ENCODE data around the gene ENO1.
"Not testable (repeated sequence)": the region's sequence is repeated elsewhere in the genome, so short reads cannot be mapped to it uniquely, and the experiment has no call there.

Gene ENO1

DNA sequence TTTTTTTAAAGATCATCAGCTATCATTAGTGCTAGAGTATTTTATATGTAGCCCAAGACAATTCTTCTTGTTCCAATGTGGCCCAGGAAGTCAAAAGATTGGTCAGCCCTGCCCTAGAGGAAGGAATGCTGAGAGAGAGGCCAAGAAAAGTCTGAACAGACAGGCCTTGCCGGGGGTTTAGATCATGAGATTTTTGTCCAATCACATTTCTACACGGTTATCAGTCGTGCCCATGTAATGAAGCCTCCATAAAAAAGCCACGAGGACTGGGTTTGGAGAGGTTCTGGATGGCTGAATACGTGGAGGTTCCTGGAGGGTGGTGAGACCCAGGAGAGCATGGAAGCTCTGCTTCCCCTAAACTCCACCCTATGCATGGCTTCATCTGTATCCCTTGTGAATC, 24.3 kb upstream of the ENO1 start:
- Histone ChIP-seq H3K27ac (replicated peaks; ENCODE audit: low read length) (no peak overlapping the region), H2AFZ (ENCODE audit: low read length) (no peak overlapping the region), H2BK5ac (ENCODE audit: low read length) (no peak overlapping the region), H3K27me3 (ENCODE audit: control insufficient read depth in 3 of 3, insufficient read depth in 3 of 3, low read depth in 1 of 3, low read length in 3 of 3) (no peaks in the 10 kb centered on the region), H2AK5ac (ENCODE audit: low read depth, low read length) (no peak overlapping the region), H3K4me3 (ENCODE audit: low read length in 2 of 2) (no peak overlapping the region), H4K8ac (ENCODE audit: low read depth, low read length) (no peak overlapping the region), H2BK15ac (ENCODE audit: low read length) (no peak overlapping the region), H3K23ac (ENCODE audit: low read depth, low read length, poor library complexity) (no peak overlapping the region), H3K18ac (ENCODE audit: low read length) (no peak overlapping the region), H3K14ac (ENCODE audit: low read length) (no peak overlapping the region), H3K4me2 (ENCODE audit: insufficient read depth, low read length, poor library complexity, severe bottlenecking) (no peak overlapping the region), H3K9ac (ENCODE audit: low read depth, low read length, poor library complexity) (no peak overlapping the region), H2BK12ac (ENCODE audit: low read length) (no peak overlapping the region), H3K4me1 (ENCODE audit: control insufficient read depth in 2 of 2, insufficient read depth in 1 of 2, low read depth in 1 of 2, low read length in 2 of 2) (peaks cover 0 to 3% of the 10 kb centered on the region in 2 donors), H4K91ac (ENCODE audit: low read depth, low read length, poor library complexity) (no peak overlapping the region), H3K79me1 (ENCODE audit: low read depth, low read length) (no peaks in the 10 kb centered on the region), H3K4ac (ENCODE audit: low read length) (no peak overlapping the region), H3K9me3 (replicated peaks in 1 of 2; ENCODE audit: control insufficient read depth in 2 of 2, insufficient read depth in 1 of 2, low read depth in 1 of 2, low read length in 2 of 2) (no peaks in the 10 kb centered on the region), H3K36me3 (replicated peaks in 1 of 2; ENCODE audit: control insufficient read depth in 2 of 2, insufficient read depth in 2 of 2, low read length in 2 of 2) (no peaks in the 10 kb centered on the region), H2BK120ac (ENCODE audit: low read depth, low read length) (no peak overlapping the region)
- no CpG with 5 or more reads among the region's 5 CpGs for WGBS, 2 donors (ENCODE audit: extremely low coverage in 2 of 2, insufficient read length in 2 of 2, insufficient replicate concordance in 1 of 2)
- no peak for DNase-seq (ENCODE audit: low spot score)

DNA sequence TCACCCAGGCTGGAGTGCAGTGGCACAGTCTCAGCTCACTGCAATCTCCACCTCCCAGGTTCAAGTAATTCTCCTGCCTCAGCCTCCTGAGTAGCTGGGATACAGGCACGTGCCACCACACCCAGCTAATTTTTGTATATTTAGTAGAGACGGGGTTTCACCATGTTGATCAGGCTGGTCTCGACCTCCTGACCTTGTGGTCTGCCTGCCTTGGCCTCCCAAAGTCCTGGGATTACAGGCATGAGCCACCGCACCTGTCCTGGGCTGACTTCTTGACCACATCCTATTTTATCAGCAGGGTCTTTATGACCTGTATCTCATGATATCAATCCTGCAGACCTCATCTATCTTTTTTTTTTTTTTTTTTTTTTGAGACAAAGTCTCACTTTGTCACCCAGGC, 22.2 kb upstream of the ENO1 start:
- H4K91ac ChIP-seq (ENCODE audit: low read depth, low read length, poor library complexity); H2BK120ac ChIP-seq (ENCODE audit: low read depth, low read length); H3K23ac ChIP-seq (ENCODE audit: low read depth, low read length, poor library complexity); H3K4ac ChIP-seq (ENCODE audit: low read length); H3K9ac ChIP-seq (ENCODE audit: low read depth, low read length, poor library complexity); H3K4me3 ChIP-seq (ENCODE audit: low read length in 2 of 2); DNase-seq (ENCODE audit: low spot score); H3K4me1 ChIP-seq (ENCODE audit: control insufficient read depth in 2 of 2, insufficient read depth in 1 of 2, low read depth in 1 of 2, low read length in 2 of 2); H2BK12ac ChIP-seq (ENCODE audit: low read length); H2AK5ac ChIP-seq (ENCODE audit: low read depth, low read length); H3K27me3 ChIP-seq (ENCODE audit: control insufficient read depth in 3 of 3, insufficient read depth in 3 of 3, low read depth in 1 of 3, low read length in 3 of 3); H2AFZ ChIP-seq (ENCODE audit: low read length); H3K9me3 ChIP-seq (replicated peaks in 1 of 2; ENCODE audit: control insufficient read depth in 2 of 2, insufficient read depth in 1 of 2, low read depth in 1 of 2, low read length in 2 of 2); H2BK5ac ChIP-seq (ENCODE audit: low read length); H3K18ac ChIP-seq (ENCODE audit: low read length); H3K27ac ChIP-seq (replicated peaks; ENCODE audit: low read length); H3K14ac ChIP-seq (ENCODE audit: low read length); H4K8ac ChIP-seq (ENCODE audit: low read depth, low read length); H3K4me2 ChIP-seq (ENCODE audit: insufficient read depth, low read length, poor library complexity, severe bottlenecking); H3K79me1 ChIP-seq (ENCODE audit: low read depth, low read length); H2BK15ac ChIP-seq (ENCODE audit: low read length); H3K36me3 ChIP-seq (replicated peaks in 1 of 2; ENCODE audit: control insufficient read depth in 2 of 2, insufficient read depth in 2 of 2, low read length in 2 of 2): not testable (repeated sequence)
- WGBS, 2 donors (ENCODE audit: extremely low coverage in 2 of 2, insufficient read length in 2 of 2, insufficient replicate concordance in 1 of 2): no CpG with 5 or more reads among the region's 4 CpGs

DNA sequence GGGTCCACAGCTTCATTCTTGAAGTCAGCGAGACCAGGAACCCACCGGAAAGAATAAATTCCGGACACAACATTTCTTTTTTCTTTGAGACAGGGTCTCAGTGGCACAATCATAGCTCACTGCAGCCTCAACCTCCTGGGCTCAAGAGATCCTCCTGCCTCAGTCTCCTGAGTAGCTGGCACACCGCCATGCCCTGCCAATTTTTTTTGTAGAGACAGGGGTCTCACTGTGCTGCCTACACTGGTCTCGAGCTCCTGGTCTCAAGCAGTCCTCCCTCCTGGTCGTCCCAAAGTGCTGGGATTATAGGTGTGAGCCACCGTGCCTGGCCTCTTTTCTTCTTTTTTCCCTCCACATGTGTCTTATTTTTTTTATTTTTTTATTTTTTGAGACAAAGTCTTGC, 20.6 kb upstream of the ENO1 start:
- no peak overlapping the region for H2AFZ ChIP-seq (ENCODE audit: low read length)
- H2BK120ac ChIP-seq (ENCODE audit: low read depth, low read length): no peak overlapping the region
- H3K4me1 ChIP-seq (ENCODE audit: control insufficient read depth in 2 of 2, insufficient read depth in 1 of 2, low read depth in 1 of 2, low read length in 2 of 2): peaks cover 0 to 2% of the 10 kb centered on the region in 2 donors
- no peak overlapping the region for H2BK12ac ChIP-seq (ENCODE audit: low read length)
- no peak overlapping the region for H2BK5ac ChIP-seq (ENCODE audit: low read length)
- no peak overlapping the region for H3K27ac ChIP-seq (replicated peaks; ENCODE audit: low read length)
- H3K27me3 ChIP-seq (ENCODE audit: control insufficient read depth in 3 of 3, insufficient read depth in 3 of 3, low read depth in 1 of 3, low read length in 3 of 3): peaks cover 0 to 3% (median 0%) of the 10 kb centered on the region in 3 experiments
- no peak overlapping the region for H2BK15ac ChIP-seq (ENCODE audit: low read length)
- H4K91ac ChIP-seq (ENCODE audit: low read depth, low read length, poor library complexity): no peak overlapping the region
- no peak overlapping the region for H3K18ac ChIP-seq (ENCODE audit: low read length)
- H3K9me3 ChIP-seq (replicated peaks in 1 of 2; ENCODE audit: control insufficient read depth in 2 of 2, insufficient read depth in 1 of 2, low read depth in 1 of 2, low read length in 2 of 2): no peaks in the 10 kb centered on the region
- no peak overlapping the region for H3K14ac ChIP-seq (ENCODE audit: low read length)
- H3K23ac ChIP-seq (ENCODE audit: low read depth, low read length, poor library complexity): no peak overlapping the region
- no peak overlapping the region for H3K4me3 ChIP-seq (ENCODE audit: low read length in 2 of 2)
- DNase-seq (ENCODE audit: low spot score): no peak
- H3K9ac ChIP-seq (ENCODE audit: low read depth, low read length, poor library complexity): no peak overlapping the region
- H4K8ac ChIP-seq (ENCODE audit: low read depth, low read length): no peak overlapping the region
- H3K4ac ChIP-seq (ENCODE audit: low read length): no peak overlapping the region
- no peaks in the 10 kb centered on the region for H3K79me1 ChIP-seq (ENCODE audit: low read depth, low read length)
- H2AK5ac ChIP-seq (ENCODE audit: low read depth, low read length): no peak overlapping the region
- H3K4me2 ChIP-seq (ENCODE audit: insufficient read depth, low read length, poor library complexity, severe bottlenecking): no peak overlapping the region
- H3K36me3 ChIP-seq (replicated peaks in 1 of 2; ENCODE audit: control insufficient read depth in 2 of 2, insufficient read depth in 2 of 2, low read length in 2 of 2): no peaks in the 10 kb centered on the region
- WGBS, 2 donors (ENCODE audit: extremely low coverage in 2 of 2, insufficient read length in 2 of 2, insufficient replicate concordance in 1 of 2): no CpG with 5 or more reads among the region's 7 CpGs

DNA sequence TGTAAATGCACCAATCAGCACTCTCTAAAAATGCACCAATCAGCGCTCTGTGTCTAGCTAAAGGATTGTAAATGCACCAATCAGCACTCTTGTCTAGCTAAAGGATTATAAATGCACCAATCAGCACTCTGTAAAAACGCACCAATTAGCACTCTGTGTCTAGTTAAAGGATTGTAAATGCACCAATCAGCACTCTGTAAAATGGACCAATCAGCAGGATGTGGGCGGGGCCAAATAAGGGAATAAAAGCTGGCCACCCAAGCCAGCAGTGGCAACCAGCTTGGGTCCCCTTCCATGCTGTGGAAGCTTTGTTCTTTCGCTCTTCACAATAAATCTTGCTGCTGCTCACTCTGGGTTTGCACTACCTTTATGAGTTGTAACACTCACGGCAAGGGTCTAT, 19.9 kb upstream of the ENO1 start:
- not testable (repeated sequence) for H3K36me3 ChIP-seq (replicated peaks in 1 of 2; ENCODE audit: control insufficient read depth in 2 of 2, insufficient read depth in 2 of 2, low read length in 2 of 2); H2BK15ac ChIP-seq (ENCODE audit: low read length); H3K27ac ChIP-seq (replicated peaks; ENCODE audit: low read length); H3K4me2 ChIP-seq (ENCODE audit: insufficient read depth, low read length, poor library complexity, severe bottlenecking); H3K18ac ChIP-seq (ENCODE audit: low read length); H2BK120ac ChIP-seq (ENCODE audit: low read depth, low read length); H3K9me3 ChIP-seq (replicated peaks in 1 of 2; ENCODE audit: control insufficient read depth in 2 of 2, insufficient read depth in 1 of 2, low read depth in 1 of 2, low read length in 2 of 2); H3K23ac ChIP-seq (ENCODE audit: low read depth, low read length, poor library complexity); H3K14ac ChIP-seq (ENCODE audit: low read length); DNase-seq (ENCODE audit: low spot score); H3K27me3 ChIP-seq (ENCODE audit: control insufficient read depth in 3 of 3, insufficient read depth in 3 of 3, low read depth in 1 of 3, low read length in 3 of 3); H3K79me1 ChIP-seq (ENCODE audit: low read depth, low read length); H4K91ac ChIP-seq (ENCODE audit: low read depth, low read length, poor library complexity); H2AK5ac ChIP-seq (ENCODE audit: low read depth, low read length); H3K9ac ChIP-seq (ENCODE audit: low read depth, low read length, poor library complexity); H3K4me3 ChIP-seq (ENCODE audit: low read length in 2 of 2); H2AFZ ChIP-seq (ENCODE audit: low read length); H4K8ac ChIP-seq (ENCODE audit: low read depth, low read length); H3K4ac ChIP-seq (ENCODE audit: low read length); H2BK5ac ChIP-seq (ENCODE audit: low read length); H2BK12ac ChIP-seq (ENCODE audit: low read length); H3K4me1 ChIP-seq (ENCODE audit: control insufficient read depth in 2 of 2, insufficient read depth in 1 of 2, low read depth in 1 of 2, low read length in 2 of 2)
- WGBS, 2 donors (ENCODE audit: extremely low coverage in 2 of 2, insufficient read length in 2 of 2, insufficient replicate concordance in 1 of 2): no CpG with 5 or more reads among the region's 5 CpGs
